ENCODE measurements around the gene DOCK1.

Gene DOCK1

GRCh38 chr10:127384532-127384931, 479.3 kb downstream of the DOCK1 start:
- no peak for DNase-seq
- Histone ChIP-seq H3K36me3 (ENCODE audit: control insufficient read depth, insufficient read depth, low read length) (no peaks in the 10 kb centered on the region), H3K4me3 (ENCODE audit: insufficient read depth, low read depth, low read length, poor library complexity, severe bottlenecking) (no peak overlapping the region), H3K9me3 (ENCODE audit: control insufficient read depth, low read length) (no peaks in the 10 kb centered on the region), H3K27me3 (replicated peaks; ENCODE audit: control insufficient read depth, insufficient read depth, low read length, poor library complexity, severe bottlenecking) (no peaks in the 10 kb centered on the region), H3K27ac (ENCODE audit: insufficient read depth, low read length, poor library complexity, severe bottlenecking) (no peak overlapping the region), H3K4me1 (ENCODE audit: control insufficient read depth, insufficient read depth, low read length, poor library complexity, severe bottlenecking) (no peaks in the 10 kb centered on the region)

- DNase-seq, result no peak
- Histone ChIP-seq H3K4me1 (ENCODE audit: control insufficient read depth, insufficient read depth, low read length, poor library complexity, severe bottlenecking) (no peaks in the 10 kb centered on the region), H3K36me3 (ENCODE audit: control insufficient read depth, insufficient read depth, low read length) (no peaks in the 10 kb centered on the region), H3K27me3 (replicated peaks; ENCODE audit: control insufficient read depth, insufficient read depth, low read length, poor library complexity, severe bottlenecking) (no peaks in the 10 kb centered on the region), H3K4me3 (ENCODE audit: insufficient read depth, low read depth, low read length, poor library complexity, severe bottlenecking) (no peak overlapping the region), H3K27ac (ENCODE audit: insufficient read depth, low read length, poor library complexity, severe bottlenecking) (no peak overlapping the region), H3K9me3 (ENCODE audit: control insufficient read depth, low read length) (no peaks in the 10 kb centered on the region)
Measured at GRCh38 chr10:127385066-127385465, 479.8 kb downstream of the DOCK1 start.

- Histone ChIP-seq H3K4me3 (ENCODE audit: insufficient read depth, low read depth, low read length, poor library complexity, severe bottlenecking) (no peak overlapping the region), H3K27me3 (replicated peaks; ENCODE audit: control insufficient read depth, insufficient read depth, low read length, poor library complexity, severe bottlenecking) (no peaks in the 10 kb centered on the region), H3K9me3 (ENCODE audit: control insufficient read depth, low read length) (no peaks in the 10 kb centered on the region), H3K27ac (ENCODE audit: insufficient read depth, low read length, poor library complexity, severe bottlenecking) (no peak overlapping the region), H3K4me1 (ENCODE audit: control insufficient read depth, insufficient read depth, low read length, poor library complexity, severe bottlenecking) (no peaks in the 10 kb centered on the region), H3K36me3 (ENCODE audit: control insufficient read depth, insufficient read depth, low read length) (no peaks in the 10 kb centered on the region)
- DNase-seq, result no peak
Measured at GRCh38 chr10:127386606-127387327, 481.5 kb downstream of the DOCK1 start.

DNA sequence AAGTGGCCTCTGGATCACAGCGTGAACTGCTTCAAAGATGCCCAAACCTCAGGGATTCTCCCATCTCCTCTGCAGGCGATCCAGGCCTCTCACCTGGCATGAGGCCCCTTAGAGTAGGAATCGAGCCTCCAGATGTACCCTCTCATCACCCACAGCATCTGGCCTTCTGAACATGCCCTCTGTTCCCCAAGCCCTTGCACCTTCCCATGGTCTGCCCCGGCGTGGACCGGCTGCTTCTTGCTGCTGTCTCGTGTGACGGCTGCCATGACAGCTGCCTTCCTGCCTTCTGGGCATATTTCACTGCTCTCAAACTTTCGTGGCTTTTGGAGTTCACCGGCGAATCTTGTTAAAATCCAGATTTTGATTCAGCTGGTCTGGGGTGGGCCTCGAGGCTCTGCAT, 486.6 kb downstream of the DOCK1 start:
- Histone ChIP-seq H3K36me3 (ENCODE audit: control insufficient read depth, insufficient read depth, low read length) (no peaks in the 10 kb centered on the region), H3K27ac (ENCODE audit: insufficient read depth, low read length, poor library complexity, severe bottlenecking) (no peak overlapping the region), H3K9me3 (ENCODE audit: control insufficient read depth, low read length) (no peaks in the 10 kb centered on the region), H3K4me3 (ENCODE audit: insufficient read depth, low read depth, low read length, poor library complexity, severe bottlenecking) (no peak overlapping the region), H3K27me3 (replicated peaks; ENCODE audit: control insufficient read depth, insufficient read depth, low read length, poor library complexity, severe bottlenecking) (no peaks in the 10 kb centered on the region), H3K4me1 (ENCODE audit: control insufficient read depth, insufficient read depth, low read length, poor library complexity, severe bottlenecking) (no peaks in the 10 kb centered on the region)
- DNase-seq, result no peak

DNA sequence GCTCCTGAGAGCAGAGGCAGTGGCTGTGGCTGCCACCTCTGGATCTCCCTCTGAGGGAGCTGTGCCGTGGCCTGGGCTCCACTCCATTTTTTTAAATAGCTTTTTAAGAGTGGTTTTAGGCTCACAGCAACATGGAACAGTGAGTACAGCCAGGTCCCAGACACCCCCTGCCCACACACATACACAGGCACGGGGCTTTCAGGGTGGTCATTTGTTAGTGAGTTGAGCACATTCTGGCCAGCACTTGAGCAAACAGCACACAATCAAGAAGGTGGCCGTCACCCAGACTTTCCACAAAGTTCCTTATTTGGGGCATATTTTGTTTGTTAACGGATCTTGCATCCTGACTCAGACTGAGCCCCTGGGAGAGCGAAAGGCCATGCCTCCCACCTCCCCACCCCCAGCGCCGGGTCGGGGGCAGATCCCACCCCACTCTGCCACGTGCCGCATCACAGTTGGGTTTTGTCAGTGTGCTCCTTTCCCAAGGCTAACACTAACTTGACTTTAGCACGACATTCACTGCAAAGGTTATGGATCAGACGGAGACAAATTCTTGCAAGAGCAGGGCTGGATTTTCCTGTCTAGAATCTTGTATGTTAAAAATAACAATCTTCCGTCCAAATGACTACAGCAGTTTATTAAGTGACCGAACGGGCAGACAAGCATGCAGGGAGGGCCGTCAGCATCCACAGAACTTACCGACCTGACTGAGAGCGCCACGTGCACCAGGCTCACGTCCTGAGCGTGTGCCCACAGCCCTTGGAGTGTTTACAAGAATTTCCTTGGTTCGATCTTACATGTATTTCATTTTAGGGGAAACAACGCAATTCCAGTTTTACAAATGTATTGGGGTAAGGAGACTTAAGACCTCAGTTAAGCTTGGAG, 487.4 kb downstream of the DOCK1 start:
- no peaks in the 10 kb centered on the region for H3K9me3 ChIP-seq (ENCODE audit: control insufficient read depth, low read length)
- H3K27ac ChIP-seq (ENCODE audit: insufficient read depth, low read length, poor library complexity, severe bottlenecking), result no peak overlapping the region
- H3K27me3 ChIP-seq (replicated peaks; ENCODE audit: control insufficient read depth, insufficient read depth, low read length, poor library complexity, severe bottlenecking), result no peaks in the 10 kb centered on the region
- no peaks in the 10 kb centered on the region for H3K4me1 ChIP-seq (ENCODE audit: control insufficient read depth, insufficient read depth, low read length, poor library complexity, severe bottlenecking)
- H3K36me3 ChIP-seq (ENCODE audit: control insufficient read depth, insufficient read depth, low read length), result no peaks in the 10 kb centered on the region
- DNase-seq, result no peak
- H3K4me3 ChIP-seq (ENCODE audit: insufficient read depth, low read depth, low read length, poor library complexity, severe bottlenecking), result no peak overlapping the region

GRCh38 chr10:127398140-127398970, 493.1 kb downstream of the DOCK1 start:
- Histone ChIP-seq H3K27me3 (replicated peaks; ENCODE audit: control insufficient read depth, insufficient read depth, low read length, poor library complexity, severe bottlenecking) (no peaks in the 10 kb centered on the region), H3K4me1 (ENCODE audit: control insufficient read depth, insufficient read depth, low read length, poor library complexity, severe bottlenecking) (no peaks in the 10 kb centered on the region), H3K9me3 (ENCODE audit: control insufficient read depth, low read length) (no peaks in the 10 kb centered on the region), H3K27ac (ENCODE audit: insufficient read depth, low read length, poor library complexity, severe bottlenecking) (no peak overlapping the region), H3K36me3 (ENCODE audit: control insufficient read depth, insufficient read depth, low read length) (no peaks in the 10 kb centered on the region), H3K4me3 (ENCODE audit: insufficient read depth, low read depth, low read length, poor library complexity, severe bottlenecking) (no peak overlapping the region)
- no peak for DNase-seq

DNA sequence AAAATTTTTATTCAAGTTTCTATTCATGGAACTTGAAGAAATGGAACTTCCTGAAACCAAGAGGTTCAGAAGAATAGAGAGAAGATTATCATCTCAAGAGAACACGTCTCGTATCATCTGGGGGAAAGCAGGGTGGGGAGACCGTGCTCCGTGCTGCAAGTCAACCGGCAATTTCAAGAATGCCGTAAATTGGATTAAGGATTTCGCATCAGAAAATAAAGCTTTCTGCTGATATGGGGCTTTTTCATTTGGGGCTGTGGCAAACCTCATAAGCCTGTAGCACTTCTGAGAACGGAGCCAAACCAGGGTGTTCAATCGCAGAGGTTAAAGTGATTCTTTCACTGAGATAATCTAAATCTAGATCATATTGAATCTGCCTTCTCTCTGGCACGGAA, 493.7 kb downstream of the DOCK1 start:
- no peak for DNase-seq
- Histone ChIP-seq H3K9me3 (ENCODE audit: control insufficient read depth, low read length) (no peaks in the 10 kb centered on the region), H3K4me1 (ENCODE audit: control insufficient read depth, insufficient read depth, low read length, poor library complexity, severe bottlenecking) (no peaks in the 10 kb centered on the region), H3K36me3 (ENCODE audit: control insufficient read depth, insufficient read depth, low read length) (no peaks in the 10 kb centered on the region), H3K4me3 (ENCODE audit: insufficient read depth, low read depth, low read length, poor library complexity, severe bottlenecking) (no peak overlapping the region), H3K27me3 (replicated peaks; ENCODE audit: control insufficient read depth, insufficient read depth, low read length, poor library complexity, severe bottlenecking) (no peaks in the 10 kb centered on the region), H3K27ac (ENCODE audit: insufficient read depth, low read length, poor library complexity, severe bottlenecking) (no peak overlapping the region)

- Histone ChIP-seq H3K4me3 (ENCODE audit: insufficient read depth, low read depth, low read length, poor library complexity, severe bottlenecking) (no peak overlapping the region), H3K9me3 (ENCODE audit: control insufficient read depth, low read length) (no peaks in the 10 kb centered on the region), H3K27me3 (replicated peaks; ENCODE audit: control insufficient read depth, insufficient read depth, low read length, poor library complexity, severe bottlenecking) (no peaks in the 10 kb centered on the region), H3K4me1 (ENCODE audit: control insufficient read depth, insufficient read depth, low read length, poor library complexity, severe bottlenecking) (no peaks in the 10 kb centered on the region), H3K27ac (ENCODE audit: insufficient read depth, low read length, poor library complexity, severe bottlenecking) (no peak overlapping the region), H3K36me3 (ENCODE audit: control insufficient read depth, insufficient read depth, low read length) (no peaks in the 10 kb centered on the region)
- no peak for DNase-seq
Measured at GRCh38 chr10:127399668-127400067, 494.4 kb downstream of the DOCK1 start.

DNA sequence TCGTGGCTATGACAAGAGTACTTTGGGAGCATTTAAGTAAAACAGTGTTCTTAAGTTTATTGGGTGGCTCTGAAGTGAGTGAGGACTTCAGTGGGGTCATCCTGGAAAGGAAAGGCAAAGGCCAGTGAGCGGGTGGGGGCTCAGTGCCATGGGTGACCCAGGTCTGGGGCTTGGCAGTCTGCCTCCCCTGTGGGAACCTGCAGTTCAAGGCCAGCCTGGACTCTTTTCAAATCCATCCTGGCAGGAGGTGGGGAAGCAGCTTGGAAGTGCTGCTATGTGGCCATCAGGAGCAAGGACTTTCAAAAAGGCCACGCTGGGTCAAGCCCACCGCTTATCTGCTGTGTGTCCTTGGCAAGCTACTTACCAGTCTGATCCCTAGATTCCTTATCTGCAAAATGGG, 495.0 kb downstream of the DOCK1 start:
- no peaks in the 10 kb centered on the region for H3K36me3 ChIP-seq (ENCODE audit: control insufficient read depth, insufficient read depth, low read length)
- no peaks in the 10 kb centered on the region for H3K9me3 ChIP-seq (ENCODE audit: control insufficient read depth, low read length)
- H3K4me3 ChIP-seq (ENCODE audit: insufficient read depth, low read depth, low read length, poor library complexity, severe bottlenecking), result no peak overlapping the region
- no peak for DNase-seq
- H3K27ac ChIP-seq (ENCODE audit: insufficient read depth, low read length, poor library complexity, severe bottlenecking), result no peak overlapping the region
- no peaks in the 10 kb centered on the region for H3K4me1 ChIP-seq (ENCODE audit: control insufficient read depth, insufficient read depth, low read length, poor library complexity, severe bottlenecking)
- H3K27me3 ChIP-seq (replicated peaks; ENCODE audit: control insufficient read depth, insufficient read depth, low read length, poor library complexity, severe bottlenecking), result no peaks in the 10 kb centered on the region

Measured in effector memory CD4-positive, alpha-beta T cell (primary cell).